IMR-90 (cell line): Measurements from ENCODE around the gene FNDC11. TPM values are rescaled to one million over a fixed set of nuclear protein-coding genes. Genes with fewer than 3 reads are reported as not detected.
A peak's percentile ranks its signal among the peaks of the same experiment; 100 is the strongest.

Experiments
- ATAC-seq: fragments of 200-7000 bp; cut with Tn5 transposase; 2 replicates; pipeline ENCODE4 v1.9.1; 2020; ENCODE audit warnings: low read depth, mild to moderate bottlenecking, moderate library complexity
- BruUV-seq: library from RNA; stranded (reverse); fragments of 400-500 nt; replicated peaks from 2 replicates; lab custom pipeline; 2021; lab: Mats Ljungman, UMichigan
- CTCF ChIA-PET: fragments of 300-600 bp; formaldehyde crosslinking; extraction: SDS; loops from one replicate; lab custom pipeline; 2021; ENCODE audit warnings: antibody characterized with exemption; lab: Yijun Ruan, JAX
- POLR2A ChIA-PET: fragments of 300-600 bp; sonication (Branson Sonifier 250); formaldehyde crosslinking; loops from one replicate; lab custom pipeline; 2022; ENCODE audit warnings: antibody characterized with exemption; ENCODE audit not compliant: unreplicated experiment; lab: Charles Lee
- DNase-seq: peaks from one replicate; pipeline ENCODE4 v3.0.0; 2013
- H2AFZ ChIP-seq: replicated peaks from 2 replicates; pipeline ENCODE3; 2013; ENCODE audit warnings: low read length, mild to moderate bottlenecking; ENCODE audit not compliant: poor library complexity
- H2AK5ac ChIP-seq: 2 replicates; pipeline ENCODE4 v1.6.1; 2013; ENCODE audit warnings: low read depth, low read length, inconsistent platforms
- H2AK9ac ChIP-seq: replicated peaks from 2 replicates; pipeline ENCODE3; 2013; ENCODE audit warnings: mild to moderate bottlenecking, low read depth, low read length, moderate library complexity; ENCODE audit not compliant: poor library complexity
- H2BK120ac ChIP-seq: 2 replicates; pipeline ENCODE4 v1.6.1; 2013; ENCODE audit warnings: low read depth, low read length, inconsistent platforms
- H2BK15ac ChIP-seq: 3 replicates; pipeline ENCODE4 v1.6.1; 2013; ENCODE audit warnings: low read depth, low read length, inconsistent platforms
- H2BK20ac ChIP-seq: 2 replicates; pipeline ENCODE4 v1.6.1; 2013; ENCODE audit warnings: low read depth, mild to moderate bottlenecking, inconsistent platforms, low read length, moderate library complexity
- H2BK5ac ChIP-seq: 2 replicates; pipeline ENCODE4 v1.6.1; 2013; ENCODE audit warnings: mild to moderate bottlenecking, low read depth, low read length, inconsistent platforms; ENCODE audit not compliant: poor library complexity, severe bottlenecking
- H3K14ac ChIP-seq: replicated peaks from 2 replicates; pipeline ENCODE4 v1.6.1; 2013; ENCODE audit warnings: low read depth, low read length, inconsistent platforms
- H3K18ac ChIP-seq: 2 replicates; pipeline ENCODE4 v1.6.1; 2013; ENCODE audit warnings: low read depth, low read length, control low read depth
- H3K23ac ChIP-seq: 2 replicates; pipeline ENCODE4 v1.6.1; 2013; ENCODE audit warnings: low read depth, low read length, inconsistent platforms
- H3K27ac ChIP-seq: 2 replicates; pipeline ENCODE4 v1.5.1; 2013; ENCODE audit warnings: mild to moderate bottlenecking, control low read depth, low read length; ENCODE audit not compliant: insufficient read depth
- H3K27me3 ChIP-seq: 2 replicates; pipeline ENCODE4 v1.6.1; 2013; ENCODE audit warnings: low read length; ENCODE audit not compliant: control insufficient read depth, insufficient read depth
- H3K36me3 ChIP-seq: 2 replicates; pipeline ENCODE4 v1.6.1; 2013; ENCODE audit warnings: low read length, mixed read lengths; ENCODE audit not compliant: control insufficient read depth, insufficient read depth
- H3K4ac ChIP-seq: 2 replicates; pipeline ENCODE4 v1.6.1; 2013; ENCODE audit warnings: low read depth, low read length, inconsistent platforms
- H3K4me1 ChIP-seq: 2 replicates; pipeline ENCODE4 v1.6.1; 2013; ENCODE audit warnings: low read length, mixed read lengths; ENCODE audit not compliant: control insufficient read depth, insufficient read depth
- H3K4me2 ChIP-seq: 2 replicates; pipeline ENCODE4 v1.6.1; 2013; ENCODE audit warnings: low read depth, mild to moderate bottlenecking, control low read depth, low read length, moderate library complexity
- H3K4me3 ChIP-seq: 2 replicates; pipeline ENCODE4 v1.5.1; 2013; ENCODE audit warnings: low read depth, mild to moderate bottlenecking, control low read depth, low read length, moderate library complexity; ENCODE audit not compliant: insufficient read depth
- H3K56ac ChIP-seq: 2 replicates; pipeline ENCODE4 v1.6.1; 2013; ENCODE audit warnings: low read length, inconsistent platforms; ENCODE audit not compliant: insufficient read depth; ENCODE audit errors: extremely low read depth
- H3K79me1 ChIP-seq, 2 experiments: 2 replicates each; pipeline ENCODE4 v1.6.1; 2013; ENCODE audit warnings: low read length in 2 of 2, inconsistent platforms in 1 of 2, low read depth in 1 of 2
- H3K9ac ChIP-seq: 2 replicates; pipeline ENCODE4 v1.6.1; 2013; ENCODE audit warnings: low read depth, low read length, control low read depth
- H3K9me1 ChIP-seq: 2 replicates; pipeline ENCODE4 v1.6.1; 2013; ENCODE audit warnings: low read length, inconsistent platforms; ENCODE audit not compliant: insufficient read depth
- H3K9me3 ChIP-seq: 2 replicates; pipeline ENCODE4 v1.6.1; 2013; ENCODE audit warnings: low read length; ENCODE audit not compliant: control insufficient read depth, insufficient read depth
- H4K20me1 ChIP-seq: 2 replicates; pipeline ENCODE4 v1.6.1; 2013; ENCODE audit warnings: low read length, inconsistent platforms; ENCODE audit not compliant: insufficient read depth
- H4K5ac ChIP-seq: 2 replicates; pipeline ENCODE4 v1.6.1; 2013; ENCODE audit warnings: mild to moderate bottlenecking, low read depth, low read length, control low read depth
- H4K8ac ChIP-seq, 2 experiments: 2 replicates each; pipeline ENCODE4 v1.6.1; 2013; ENCODE audit warnings: low read depth in 2 of 2, low read length in 2 of 2, control low read depth in 1 of 2, inconsistent platforms in 1 of 2
- H4K91ac ChIP-seq: 2 replicates; pipeline ENCODE4 v1.6.1; 2013; ENCODE audit warnings: low read depth, low read length, inconsistent platforms; ENCODE audit not compliant: insufficient read depth
- MAFK ChIP-seq: IDR thresholded peaks from 2 replicates; pipeline ENCODE4 v1.6.1; 2012; ENCODE audit warnings: low read depth, low read length, improper control_type of control experiment
- NFE2L2 ChIP-seq: fragments of 150-350 bp; IDR thresholded peaks from 2 replicates; pipeline ENCODE4 v1.6.1; 2016; ENCODE audit warnings: low read depth, mild to moderate bottlenecking, low read length
- WGBS, 2 experiments: methylation state at CpG; one replicate each; pipeline versions ENCODE4 v1.1.5 to v1.1.7; 2013; ENCODE audit warnings: missing lambda C conversion rate in 2 of 2; ENCODE audit not compliant: insufficient read length in 1 of 2; ENCODE audit errors: extremely low coverage in 2 of 2; 5-methylcytosine and 5-hydroxymethylcytosine counted together
- dilution Hi-C: fragments of 300-500 bp; cut with HindIII; formaldehyde crosslinking; loops from one replicate; pipeline ENCODE4 v1.14.3; 2018; ENCODE audit warnings: low sequenced_read_pairs; ENCODE audit not compliant: unreplicated experiment
- in situ Hi-C: fragments of 300-500 bp; cut with MboI; formaldehyde crosslinking; loops from 3 replicates; pipeline ENCODE4 v1.14.3; 2019; ENCODE audit warnings: low sequenced_read_pairs, inconsistent platforms, mixed read lengths
- intact Hi-C: fragments of 100-400 bp; cut with micrococcal nuclease; formaldehyde crosslinking; loops from 2 replicates; pipeline ENCODE4 v1.10.0; 2022
- polyA plus RNA-seq, 3 experiments: library from polyadenylated mRNA; depleted of rRNA; stranded (reverse); fragments of >200 nt; gene quantifications; 2 replicates each; pipeline ENCODE4 v1.2.3, GENCODE V29; 2012; ENCODE audit warnings: low replicate concordance in 1 of 3
- total RNA-seq: library from RNA; depleted of rRNA; stranded (reverse); fragments of >200 nt; gene quantifications from 2 replicates; pipeline ENCODE4 v1.2.3, GENCODE V29; 2012

FNDC11 gene
- total and polyA plus RNA-seq, 2 of the 4 experiments (the other 2 are of a cell fraction): 0.36 to 1.0 TPM

- TF ChIP-seq NFE2L2 (no peak), MAFK (no peak)
- Histone ChIP-seq H2BK15ac (no peak overlapping the region), H2BK120ac (no peak overlapping the region), H3K27ac (no peak overlapping the region), H3K9me1 (peaks cover 3% of the 10 kb centered on the region; the same call in 1 of the 2 replicates), H2BK5ac (no peak overlapping the region), H3K23ac (no peak overlapping the region), H3K18ac (no peak overlapping the region), H3K14ac (no peak overlapping the region), H3K4me1 (peaks cover 10% of the 10 kb centered on the region), H3K27me3 (no peaks in the 10 kb centered on the region), H2AFZ (peak overlapping the region; percentile 56), H3K36me3 (no peaks in the 10 kb centered on the region), H3K9me3 (no peaks in the 10 kb centered on the region), H3K4me3 (no peak overlapping the region), H4K20me1 (no peaks in the 10 kb centered on the region), H3K4ac (no peak overlapping the region), H3K79me1 (peaks cover 4 to 13% of the 10 kb centered on the region in 2 experiments), H4K5ac (no peak overlapping the region), H3K4me2 (no peak overlapping the region), H4K91ac (no peak overlapping the region), H2AK9ac (no peak overlapping the region), H2AK5ac (no peak overlapping the region), H2BK20ac (no peak overlapping the region), H3K56ac (no peak overlapping the region), H4K8ac (no peak overlapping the region), H3K9ac (no peak overlapping the region)
- intact Hi-C loops: no loop called here
- WGBS, 2 experiments: 60% methylated on average over 7 of the region's 19 CpGs; no CpG with 5 or more reads in 1 of the 2 experiments
- ATAC-seq (no peak), DNase-seq (no peak)
- CTCF ChIA-PET: no interaction called here
- dilution Hi-C loops: no loop called here
- in situ Hi-C loops: no loop called here
- BruUV-seq: no TSS peak
- POLR2A ChIA-PET: no interaction called here
Measured at GRCh38 chr20:63577317-63577894, 23.4 kb downstream of the FNDC11 start.
